ENCODE results near the gene UROS.

- TF ChIP-seq CTCF (conservative IDR thresholded peaks at IDR 0.05; ENCODE audit: low read depth, low read length) (no peak), USF2 (IDR thresholded peaks at IDR 0.05; ENCODE audit: low read depth, low read length) (no peak), MAZ (IDR thresholded peaks at IDR 0.05; ENCODE audit: borderline replicate concordance, low read depth, low read length) (no peak), POLR2A (IDR thresholded peaks at IDR 0.05; ENCODE audit: low read depth, low read length) (no peak)
- TF ChIP-seq, protein P1, sequence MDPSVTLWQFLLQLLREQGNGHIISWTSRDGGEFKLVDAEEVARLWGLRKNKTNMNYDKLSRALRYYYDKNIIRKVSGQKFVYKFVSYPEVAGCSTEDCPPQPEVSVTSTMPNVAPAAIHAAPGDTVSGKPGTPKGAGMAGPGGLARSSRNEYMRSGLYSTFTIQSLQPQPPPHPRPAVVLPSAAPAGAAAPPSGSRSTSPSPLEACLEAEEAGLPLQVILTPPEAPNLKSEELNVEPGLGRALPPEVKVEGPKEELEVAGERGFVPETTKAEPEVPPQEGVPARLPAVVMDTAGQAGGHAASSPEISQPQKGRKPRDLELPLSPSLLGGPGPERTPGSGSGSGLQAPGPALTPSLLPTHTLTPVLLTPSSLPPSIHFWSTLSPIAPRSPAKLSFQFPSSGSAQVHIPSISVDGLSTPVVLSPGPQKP (IDR thresholded peaks at IDR 0.05; ENCODE audit: borderline replicate concordance, low read depth, low read length), result no peak
These were observed 20.7 kb upstream of the UROS start for GRCh38 chr10:125843603-125844329.

All from IMR-90 (cell line).